Lung (tissue), 12 donors: ENCODE measurements around the gene NFIB. TPM values are rescaled to one million over a fixed set of nuclear protein-coding genes. Genes with fewer than 3 reads are reported as not detected.

ENCODE experiments used
- ATAC-seq: fragments of 200-7000 bp; cut with Tn5 transposase; one replicate; pipeline ENCODE4 v1.9.1; 2020; ENCODE audit warnings: moderate number of reproducible peaks; ENCODE audit not compliant: insufficient read depth, low FRiP score
- DNase-seq, 3 donors: peaks; one replicate each; pipeline ENCODE4 v3.0.0-alpha.2; 2013 to 2017
- H3K27ac ChIP-seq, 2 donors: one replicate each; pipeline ENCODE4 v1.5.1; 2013; ENCODE audit warnings: mild to moderate bottlenecking in 2 of 2, moderate library complexity in 2 of 2, control low read depth in 1 of 2, inconsistent platforms in 1 of 2, low read depth in 1 of 2, low read length in 1 of 2
- H3K27me3 ChIP-seq, 3 donors: one replicate each; pipeline ENCODE4 v1.5.1; 2013; ENCODE audit warnings: low read length in 2 of 3; ENCODE audit not compliant: control insufficient read depth in 3 of 3, insufficient read depth in 3 of 3
- H3K36me3 ChIP-seq, 4 donors: one replicate each; pipeline ENCODE4 v1.5.1; 2013; ENCODE audit warnings: low read length in 4 of 4, mild to moderate bottlenecking in 1 of 4, moderate library complexity in 1 of 4; ENCODE audit not compliant: control insufficient read depth in 4 of 4, insufficient read depth in 4 of 4
- H3K4me1 ChIP-seq, 5 donors: one replicate each; pipeline ENCODE4 v1.5.1; 2013; ENCODE audit warnings: low read length in 5 of 5, mild to moderate bottlenecking in 2 of 5, moderate library complexity in 1 of 5; ENCODE audit not compliant: control insufficient read depth in 5 of 5, insufficient read depth in 5 of 5
- H3K4me3 ChIP-seq: one replicate; pipeline ENCODE4 v1.5.1; 2013; ENCODE audit warnings: mild to moderate bottlenecking, control low read depth, moderate library complexity
- H3K9ac ChIP-seq, 2 donors: one replicate each; pipeline ENCODE4 v1.5.1; 2013; ENCODE audit warnings: low read length in 2 of 2, control low read depth in 1 of 2; ENCODE audit not compliant: insufficient read depth in 1 of 2
- H3K9me3 ChIP-seq, 4 donors: one replicate each; pipeline ENCODE4 v1.5.1; 2013; ENCODE audit warnings: low read length in 3 of 4, mild to moderate bottlenecking in 1 of 4, moderate library complexity in 1 of 4; ENCODE audit not compliant: control insufficient read depth in 4 of 4, insufficient read depth in 3 of 4
- WGBS, 2 donors: extraction: QIAGEN DNeasy Blood & Tissue Kit; methylation state at CpG; one replicate each; pipeline ENCODE4 v1.1.7; 2013; 5-methylcytosine and 5-hydroxymethylcytosine counted together
- polyA plus RNA-seq, 2 donors: library from polyadenylated mRNA; stranded (reverse); fragments of 200-250 nt; gene quantifications; one replicate each; pipeline ENCODE4 v1.2.1, GENCODE V29; 2013
- total RNA-seq, 2 donors: library from RNA; depleted of rRNA in 1 of 2; stranded (reverse); fragments of >200 nt in 1 of 2; gene quantifications; one replicate each; pipeline ENCODE4 v1.2.1, GENCODE V29; 2014 to 2021
- TF ChIP-seq, protein P1 (sequence below): IDR thresholded peaks from 2 replicates; pipeline ENCODE4 v1.5.1; 2012; ENCODE audit warnings: mild to moderate bottlenecking; ENCODE audit errors: control extremely low read depth, extremely low read depth
- donor health status: control.
- donor health status: control.
- donor health status: Bipolar disorder and iron deficiency.
- donor health status: healthy.
- donor health status: DM: yes; HTN: yes; CAD: no.

NFIB gene
- total and polyA plus RNA-seq, 4 donors, result 7.3 to 189 (median 51.0) TPM

GRCh38 chr9:14203356-14204056 lies 110.4 kb downstream of the NFIB start:
- peak; percentile 67 for ATAC-seq
- DNase-seq, result peak; percentile 89 to 93 (median 91)
- Histone ChIP-seq H3K27ac (peak overlapping the region; percentile 88), H3K36me3 (peaks cover 0 to 10% (median 0%) of the 10 kb centered on the region in 4 donors), H3K27me3 (no peaks in the 10 kb centered on the region), H3K4me1 (peaks cover 8 to 86% (median 40%) of the 10 kb centered on the region in 5 donors), H3K9ac (peak overlapping the region in 1 of 2 donors; percentile 70), H3K9me3 (no peaks in the 10 kb centered on the region), H3K4me3 (no peak overlapping the region)
- 39 to 67% methylated on average over 12 of the region's 12 CpGs for WGBS, 2 donors
- TF ChIP-seq, protein P1, sequence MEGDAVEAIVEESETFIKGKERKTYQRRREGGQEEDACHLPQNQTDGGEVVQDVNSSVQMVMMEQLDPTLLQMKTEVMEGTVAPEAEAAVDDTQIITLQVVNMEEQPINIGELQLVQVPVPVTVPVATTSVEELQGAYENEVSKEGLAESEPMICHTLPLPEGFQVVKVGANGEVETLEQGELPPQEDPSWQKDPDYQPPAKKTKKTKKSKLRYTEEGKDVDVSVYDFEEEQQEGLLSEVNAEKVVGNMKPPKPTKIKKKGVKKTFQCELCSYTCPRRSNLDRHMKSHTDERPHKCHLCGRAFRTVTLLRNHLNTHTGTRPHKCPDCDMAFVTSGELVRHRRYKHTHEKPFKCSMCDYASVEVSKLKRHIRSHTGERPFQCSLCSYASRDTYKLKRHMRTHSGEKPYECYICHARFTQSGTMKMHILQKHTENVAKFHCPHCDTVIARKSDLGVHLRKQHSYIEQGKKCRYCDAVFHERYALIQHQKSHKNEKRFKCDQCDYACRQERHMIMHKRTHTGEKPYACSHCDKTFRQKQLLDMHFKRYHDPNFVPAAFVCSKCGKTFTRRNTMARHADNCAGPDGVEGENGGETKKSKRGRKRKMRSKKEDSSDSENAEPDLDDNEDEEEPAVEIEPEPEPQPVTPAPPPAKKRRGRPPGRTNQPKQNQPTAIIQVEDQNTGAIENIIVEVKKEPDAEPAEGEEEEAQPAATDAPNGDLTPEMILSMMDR, result no peak

- TF ChIP-seq, protein P1, result no peak
- 27 to 39% methylated on average over 6 of the region's 6 CpGs for WGBS, 2 donors
- no peaks in the 10 kb centered on the region for H3K9me3 ChIP-seq
- no peaks in the 10 kb centered on the region for H3K27me3 ChIP-seq
- peak overlapping the region; percentile 75 to 90 for H3K27ac ChIP-seq
- H3K4me1 ChIP-seq, result peaks cover 8 to 86% (median 54%) of the 10 kb centered on the region in 5 donors
- no peak for ATAC-seq
- H3K36me3 ChIP-seq, result peaks cover 0 to 4% (median 0%) of the 10 kb centered on the region in 4 donors
- no peak overlapping the region for H3K4me3 ChIP-seq
- DNase-seq, result peak; percentile 60 to 68 (median 66)
- no peak overlapping the region for H3K9ac ChIP-seq
Observed at GRCh38 chr9:14198841-14199455, 115.0 kb downstream of the NFIB start.

DNA sequence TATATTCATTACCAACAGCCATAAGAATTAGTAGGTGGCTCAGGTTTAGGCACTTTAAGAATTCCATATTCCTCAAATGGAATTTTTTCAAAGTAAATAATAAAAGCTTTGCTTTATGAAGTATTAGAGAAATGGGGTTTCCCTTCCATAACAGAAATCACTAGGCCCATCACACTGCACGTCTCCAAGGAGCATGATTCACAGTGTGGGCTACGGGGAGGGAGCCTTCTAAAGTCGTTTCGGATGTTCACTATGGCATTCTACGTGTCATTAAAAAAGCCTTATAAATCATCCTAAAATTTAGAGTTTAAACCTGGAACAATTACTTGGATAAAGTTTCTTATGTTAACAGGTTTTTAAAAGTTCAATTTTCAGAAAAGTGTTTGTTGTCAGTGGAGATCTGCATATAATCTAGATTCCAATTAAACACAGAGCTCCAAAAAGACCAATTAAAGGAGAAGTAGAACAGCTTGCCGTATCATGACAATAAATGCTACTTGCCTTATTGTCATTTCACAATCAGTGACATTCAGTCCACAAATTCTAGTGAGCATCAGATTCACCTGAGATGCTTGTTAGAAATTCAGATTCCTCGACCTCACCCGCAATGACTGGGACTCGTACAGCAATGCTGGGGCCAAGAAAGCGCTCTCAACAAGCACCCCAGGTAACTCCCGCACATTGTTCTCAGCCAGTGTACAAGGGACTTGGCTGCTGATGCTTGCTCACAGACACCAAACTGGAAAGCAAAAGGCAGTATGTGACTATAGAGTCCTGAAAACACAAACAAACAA lies 115.7 kb downstream of the NFIB start:
- no peaks in the 10 kb centered on the region for H3K9me3 ChIP-seq
- H3K27me3 ChIP-seq, result no peaks in the 10 kb centered on the region
- TF ChIP-seq, protein P1, result no peak
- H3K4me1 ChIP-seq, result peaks cover 8 to 86% (median 57%) of the 10 kb centered on the region in 5 donors
- H3K9ac ChIP-seq, result no peak overlapping the region
- ATAC-seq (no peak), DNase-seq (no peak)
- H3K36me3 ChIP-seq, result peaks cover 0 to 4% (median 0%) of the 10 kb centered on the region in 4 donors
- 86 to 94% methylated on average over 11 of the region's 11 CpGs for WGBS, 2 donors
- H3K4me3 ChIP-seq, result no peak overlapping the region
- H3K27ac ChIP-seq, result peak overlapping the region; percentile 75 to 90
